ENCODE results near the gene AP4M1. TPM values are rescaled to one million over a fixed set of nuclear protein-coding genes. Genes with fewer than 3 reads are reported as not detected.

Gene AP4M1
- total RNA-seq, 4 donors from 2014 or later = 16.5 to 86.0 (median 54.9) TPM

- H3K36me3 ChIP-seq = peaks cover 0 to 35% (median 11%) of the 10 kb centered on the region in 4 donors
- WGBS, 2 donors (ENCODE audit: low coverage in 1 of 2) = 82% methylated on average over 11 of the region's 11 CpGs; no CpG with 5 or more reads in 1 of the 2 donors
Observed at GRCh38 chr7:100107890-100108289, 6.4 kb downstream of the AP4M1 start.

GRCh38 chr7:100109521-100110163 lies 8.2 kb downstream of the AP4M1 start:
- Histone ChIP-seq H3K27ac (no peak overlapping the region), H3K36me3 (peaks cover 0 to 30% (median 9%) of the 10 kb centered on the region in 4 donors), H3K4me3 (no peak overlapping the region), H3K4me1 (no peaks in the 10 kb centered on the region), H3K27me3 (no peaks in the 10 kb centered on the region), H3K9me3 (no peaks in the 10 kb centered on the region)
- TF ChIP-seq EP300 (IDR thresholded peaks at IDR 0.05; ENCODE audit: low read depth) (no peak), POLR2AphosphoS5 (IDR thresholded peaks at IDR 0.05) (no peak)
- in situ Hi-C loops (cut with MboI; ENCODE audit: low pct_ligation_motif_present in 1 of 4, low pct_unique_long_range_greater_than_20kb in 1 of 4, low sequenced_read_pairs in 3 of 4) (no loop called here), intact Hi-C loops (cut with DNase I; ENCODE audit: low total_unique reads) (no loop called here)
- no peak for DNase-seq
- WGBS, 2 donors (ENCODE audit: low coverage in 1 of 2) = 81 to 85% methylated on average over 5 to 12 of the region's 12 CpGs

More at GRCh38 chr7:100107890-100108289, 6.4 kb downstream of the AP4M1 start:
- no peak for TF ChIP-seq CTCF (IDR thresholded peaks at IDR 0.05)
- TF ChIP-seq EP300 (IDR thresholded peaks at IDR 0.05; ENCODE audit: low read depth) = no peak
- no peak for TF ChIP-seq POLR2AphosphoS5 (IDR thresholded peaks at IDR 0.05)
- no peak for TF ChIP-seq POLR2A (IDR thresholded peaks at IDR 0.05)
- intact Hi-C loops (cut with DNase I; ENCODE audit: low total_unique reads) (no loop called here), in situ Hi-C loops (cut with MboI; ENCODE audit: low pct_ligation_motif_present in 1 of 4, low pct_unique_long_range_greater_than_20kb in 1 of 4, low sequenced_read_pairs in 3 of 4) (no loop called here)
- Histone ChIP-seq H3K9me3 (no peaks in the 10 kb centered on the region), H3K27ac (no peak overlapping the region), H3K4me1 (no peaks in the 10 kb centered on the region), H3K27me3 (no peaks in the 10 kb centered on the region), H3K4me3 (no peak overlapping the region)
- DNase-seq = no peak

- no peaks in the 10 kb centered on the region for H3K27me3 ChIP-seq
- H3K9me3 ChIP-seq = no peaks in the 10 kb centered on the region
- 95% methylated on average over 7 of the region's 7 CpGs; no CpG with 5 or more reads in 1 of the 2 donors for WGBS, 2 donors (ENCODE audit: low coverage in 1 of 2)
- H3K4me1 ChIP-seq = no peaks in the 10 kb centered on the region
- in situ Hi-C loops (cut with MboI; ENCODE audit: low pct_ligation_motif_present in 1 of 4, low pct_unique_long_range_greater_than_20kb in 1 of 4, low sequenced_read_pairs in 3 of 4) (no loop called here), intact Hi-C loops (cut with DNase I; ENCODE audit: low total_unique reads) (no loop called here)
- no peak for DNase-seq
- H3K27ac ChIP-seq = no peak overlapping the region
- no peak overlapping the region for H3K4me3 ChIP-seq
- peaks cover 0 to 20% (median 9%) of the 10 kb centered on the region in 4 donors for H3K36me3 ChIP-seq
- TF ChIP-seq POLR2A (IDR thresholded peaks at IDR 0.05) = no peak
- TF ChIP-seq EP300 (IDR thresholded peaks at IDR 0.05; ENCODE audit: low read depth) = no peak
- no peak for TF ChIP-seq CTCF (IDR thresholded peaks at IDR 0.05)
- TF ChIP-seq POLR2AphosphoS5 (IDR thresholded peaks at IDR 0.05) = no peak
Observed at GRCh38 chr7:100111156-100111555, 9.7 kb downstream of the AP4M1 start.

GRCh38 chr7:100111914-100112313 lies 10.5 kb downstream of the AP4M1 start:
- Histone ChIP-seq H3K4me1 (no peaks in the 10 kb centered on the region), H3K27ac (no peak overlapping the region), H3K36me3 (peaks cover 0 to 17% (median 8%) of the 10 kb centered on the region in 4 donors), H3K9me3 (no peaks in the 10 kb centered on the region), H3K4me3 (no peak overlapping the region), H3K27me3 (no peaks in the 10 kb centered on the region)
- no peak for DNase-seq
- TF ChIP-seq EP300 (IDR thresholded peaks at IDR 0.05; ENCODE audit: low read depth) (no peak), CTCF (IDR thresholded peaks at IDR 0.05) (no peak)
- WGBS, 2 donors (ENCODE audit: low coverage in 1 of 2) = 70 to 93% methylated on average over 2 to 13 of the region's 13 CpGs
- in situ Hi-C loops (cut with MboI; ENCODE audit: low pct_ligation_motif_present in 1 of 4, low pct_unique_long_range_greater_than_20kb in 1 of 4, low sequenced_read_pairs in 3 of 4) (no loop called here), intact Hi-C loops (cut with DNase I; ENCODE audit: low total_unique reads) (no loop called here)
